ENCODE data around the gene ADAMTS19.
"Not testable (repeated sequence)": the region's sequence is repeated elsewhere in the genome, so short reads cannot be mapped to it uniquely, and the experiment has no call there.

Gene ADAMTS19

GRCh38 chr5:129584496-129584895 is 124.4 kb downstream of the ADAMTS19 start:
- not testable (repeated sequence) for FAIRE-seq; DNase-seq (ENCODE audit: insufficient read length, low spot score)

GRCh38 chr5:129591508-129592160 is 131.5 kb downstream of the ADAMTS19 start:
- FAIRE-seq: no peak
- DNase-seq (ENCODE audit: insufficient read length, low spot score): no peak

- no peak for FAIRE-seq
Measured at GRCh38 chr5:129593525-129593924, 133.4 kb downstream of the ADAMTS19 start.

GRCh38 chr5:129601576-129601975 is 141.5 kb downstream of the ADAMTS19 start:
- no peak for DNase-seq (ENCODE audit: insufficient read length, low spot score)
- no peak for FAIRE-seq

More at GRCh38 chr5:129593525-129593924, 133.4 kb downstream of the ADAMTS19 start:
- DNase-seq (ENCODE audit: insufficient read length, low spot score): no peak

GRCh38 chr5:129608350-129608749 is 148.3 kb downstream of the ADAMTS19 start:
- no peak for FAIRE-seq

GRCh38 chr5:129609710-129610109 is 149.6 kb downstream of the ADAMTS19 start:
- FAIRE-seq: no peak

More at GRCh38 chr5:129608350-129608749, 148.3 kb downstream of the ADAMTS19 start:
- DNase-seq (ENCODE audit: insufficient read length, low spot score): no peak

GRCh38 chr5:129616517-129616916 is 156.4 kb downstream of the ADAMTS19 start:
- DNase-seq (ENCODE audit: insufficient read length, low spot score): no peak
- no peak for FAIRE-seq

More at GRCh38 chr5:129609710-129610109, 149.6 kb downstream of the ADAMTS19 start:
- DNase-seq (ENCODE audit: insufficient read length, low spot score): no peak

GRCh38 chr5:129617206-129617605 is 157.1 kb downstream of the ADAMTS19 start:
- FAIRE-seq (no peak), DNase-seq (ENCODE audit: insufficient read length, low spot score) (no peak)

- DNase-seq (ENCODE audit: insufficient read length, low spot score) (no peak), FAIRE-seq (no peak)
Measured at GRCh38 chr5:129619782-129620181, 159.7 kb downstream of the ADAMTS19 start.

- no peak for DNase-seq (ENCODE audit: insufficient read length, low spot score)
- no peak for FAIRE-seq
Measured at GRCh38 chr5:129622531-129622930, 162.4 kb downstream of the ADAMTS19 start.

GRCh38 chr5:129629575-129629974 is 169.5 kb downstream of the ADAMTS19 start:
- DNase-seq (ENCODE audit: insufficient read length, low spot score) (no peak), FAIRE-seq (no peak)

- DNase-seq (ENCODE audit: insufficient read length, low spot score) (no peak), FAIRE-seq (no peak)
Measured at GRCh38 chr5:129630101-129630500, 170.0 kb downstream of the ADAMTS19 start.

GRCh38 chr5:129631961-129632360 is 171.9 kb downstream of the ADAMTS19 start:
- no peak for FAIRE-seq
- DNase-seq (ENCODE audit: insufficient read length, low spot score): no peak

- FAIRE-seq; DNase-seq (ENCODE audit: insufficient read length, low spot score): not testable (repeated sequence)
Measured at GRCh38 chr5:129637501-129637900, 177.4 kb downstream of the ADAMTS19 start.

- no peak for DNase-seq (ENCODE audit: insufficient read length, low spot score)
- no peak for FAIRE-seq
Measured at GRCh38 chr5:129639331-129639730, 179.2 kb downstream of the ADAMTS19 start.

- no peak for FAIRE-seq
- no peak for DNase-seq (ENCODE audit: insufficient read length, low spot score)
Measured at GRCh38 chr5:129652349-129653056, 192.4 kb downstream of the ADAMTS19 start.

- FAIRE-seq (no peak), DNase-seq (ENCODE audit: insufficient read length, low spot score) (no peak)
Measured at GRCh38 chr5:129653057-129653375, 192.9 kb downstream of the ADAMTS19 start.

GRCh38 chr5:129653442-129653841 is 193.3 kb downstream of the ADAMTS19 start:
- DNase-seq (ENCODE audit: insufficient read length, low spot score) (no peak), FAIRE-seq (no peak)

GRCh38 chr5:129656952-129657351 is 196.9 kb downstream of the ADAMTS19 start:
- no peak for FAIRE-seq
- no peak for DNase-seq (ENCODE audit: insufficient read length, low spot score)

GRCh38 chr5:129658801-129659200 is 198.7 kb downstream of the ADAMTS19 start:
- no peak for FAIRE-seq
- no peak for DNase-seq (ENCODE audit: insufficient read length, low spot score)

- FAIRE-seq (no peak), DNase-seq (ENCODE audit: insufficient read length, low spot score) (no peak)
Measured at GRCh38 chr5:129661366-129662035, 201.4 kb downstream of the ADAMTS19 start.
